CD4-positive, alpha-beta T cell treated with Interleukin-12 subunit alpha and Interleukin-12 subunit beta, for 1 hour (primary cell): ENCODE measurements around the gene WWOX.

Source experiments
- DNase-seq: peaks from one replicate; pipeline ENCODE4 v3.0.0-alpha.2; 2020

Gene WWOX

GRCh38 chr16:78638371-78638770, 538.9 kb downstream of the WWOX start:
- DNase-seq, result no peak

GRCh38 chr16:78639775-78640174, 540.3 kb downstream of the WWOX start:
- no peak for DNase-seq

- DNase-seq, result no peak
Measured at GRCh38 chr16:78640886-78641285, 541.4 kb downstream of the WWOX start.

- no peak for DNase-seq
Measured at GRCh38 chr16:78641433-78641832, 542.0 kb downstream of the WWOX start.

GRCh38 chr16:78642621-78643285, 543.3 kb downstream of the WWOX start:
- DNase-seq, result no peak

GRCh38 chr16:78645657-78646056, 546.2 kb downstream of the WWOX start:
- no peak for DNase-seq

- no peak for DNase-seq
Measured at GRCh38 chr16:78647019-78647418, 547.6 kb downstream of the WWOX start.

GRCh38 chr16:78647491-78647890, 548.0 kb downstream of the WWOX start:
- DNase-seq, result no peak

- DNase-seq, result no peak
Measured at GRCh38 chr16:78648517-78648916, 549.1 kb downstream of the WWOX start.

- no peak for DNase-seq
Measured at GRCh38 chr16:78650339-78651074, 551.1 kb downstream of the WWOX start.

- no peak for DNase-seq
Measured at GRCh38 chr16:78654929-78655328, 555.5 kb downstream of the WWOX start.

GRCh38 chr16:78655331-78656113, 556.1 kb downstream of the WWOX start:
- no peak for DNase-seq

GRCh38 chr16:78656887-78657286, 557.4 kb downstream of the WWOX start:
- DNase-seq, result no peak

GRCh38 chr16:78659216-78659615, 559.8 kb downstream of the WWOX start:
- no peak for DNase-seq

- DNase-seq, result no peak
Measured at GRCh38 chr16:78659668-78660217, 560.3 kb downstream of the WWOX start.

GRCh38 chr16:78660795-78661194, 561.3 kb downstream of the WWOX start:
- no peak for DNase-seq

GRCh38 chr16:78663690-78664089, 564.2 kb downstream of the WWOX start:
- no peak for DNase-seq

- DNase-seq, result no peak
Measured at GRCh38 chr16:78664811-78665772, 565.6 kb downstream of the WWOX start.

GRCh38 chr16:78666318-78666717, 566.9 kb downstream of the WWOX start:
- no peak for DNase-seq

GRCh38 chr16:78667675-78668074, 568.2 kb downstream of the WWOX start:
- DNase-seq, result no peak

- no peak for DNase-seq
Measured at GRCh38 chr16:78668393-78668792, 568.9 kb downstream of the WWOX start.

- no peak for DNase-seq
Measured at GRCh38 chr16:78669994-78670393, 570.5 kb downstream of the WWOX start.
